DMS114 treated with DMSO at 0.1 percent for 48 hours (cell line): Measurements from ENCODE around the gene AKAP6.
"Not testable (repeated sequence)": the region's sequence is repeated elsewhere in the genome, so short reads cannot be mapped to it uniquely, and the experiment has no call there.

Experiments used
- DNase-seq: peaks from one replicate; lab custom pipeline; 2025; ENCODE audit not compliant: unreplicated experiment; lab: John Stamatoyannopoulos, UW

Gene AKAP6

GRCh38 chr14:32368107-32368506, 39.0 kb downstream of the AKAP6 start:
- no peak for DNase-seq

GRCh38 chr14:32370714-32371113, 41.6 kb downstream of the AKAP6 start:
- no peak for DNase-seq

- DNase-seq = no peak
Observed at GRCh38 chr14:32372154-32372553, 43.1 kb downstream of the AKAP6 start.

- DNase-seq = not testable (repeated sequence)
Observed at GRCh38 chr14:32373174-32373573, 44.1 kb downstream of the AKAP6 start.

- no peak for DNase-seq
Observed at GRCh38 chr14:32374155-32374554, 45.1 kb downstream of the AKAP6 start.

GRCh38 chr14:32375663-32376062, 46.6 kb downstream of the AKAP6 start:
- no peak for DNase-seq

GRCh38 chr14:32377046-32377646, 48.0 kb downstream of the AKAP6 start:
- DNase-seq = no peak

- DNase-seq = no peak
Observed at GRCh38 chr14:32378284-32378683, 49.2 kb downstream of the AKAP6 start.

GRCh38 chr14:32379447-32379846, 50.3 kb downstream of the AKAP6 start:
- DNase-seq = no peak

GRCh38 chr14:32381869-32382268, 52.8 kb downstream of the AKAP6 start:
- no peak for DNase-seq

GRCh38 chr14:32382704-32383103, 53.6 kb downstream of the AKAP6 start:
- no peak for DNase-seq

- DNase-seq = no peak
Observed at GRCh38 chr14:32383364-32384009, 54.4 kb downstream of the AKAP6 start.

GRCh38 chr14:32384464-32384863, 55.4 kb downstream of the AKAP6 start:
- no peak for DNase-seq

GRCh38 chr14:32387295-32387694, 58.2 kb downstream of the AKAP6 start:
- not testable (repeated sequence) for DNase-seq

- DNase-seq = no peak
Observed at GRCh38 chr14:32393119-32393518, 64.0 kb downstream of the AKAP6 start.

- DNase-seq = no peak
Observed at GRCh38 chr14:32394038-32394437, 64.9 kb downstream of the AKAP6 start.

GRCh38 chr14:32396885-32397284, 67.8 kb downstream of the AKAP6 start:
- DNase-seq = no peak

GRCh38 chr14:32397861-32398640, 69.0 kb downstream of the AKAP6 start:
- no peak for DNase-seq

- DNase-seq = no peak
Observed at GRCh38 chr14:32399920-32400319, 70.8 kb downstream of the AKAP6 start.

GRCh38 chr14:32400480-32400879, 71.4 kb downstream of the AKAP6 start:
- no peak for DNase-seq

- DNase-seq = no peak
Observed at GRCh38 chr14:32403021-32403420, 73.9 kb downstream of the AKAP6 start.

- no peak for DNase-seq
Observed at GRCh38 chr14:32403688-32404087, 74.6 kb downstream of the AKAP6 start.
